Measurements from ENCODE around the gene TARDBP.
"Not testable (repeated sequence)": the region's sequence is repeated elsewhere in the genome, so short reads cannot be mapped to it uniquely, and the experiment has no call there.

- not testable (repeated sequence) for TF ChIP-seq SUZ12 (IDR thresholded peaks at IDR 0.05; ENCODE audit: extremely low read depth, insufficient read depth, insufficient read length); YY1 (IDR thresholded peaks at IDR 0.05; ENCODE audit: insufficient read depth, insufficient read length)
Measured at GRCh38 chr1:11051121-11051520, 38.7 kb downstream of the TARDBP start.

Measured in NT2/D1 (cell line).